HG02885 (cell line): ENCODE measurements around the gene RBKS.
"Not testable (repeated sequence)": the region's sequence is repeated elsewhere in the genome, so short reads cannot be mapped to it uniquely, and the experiment has no call there.

Experiments used
- ATAC-seq: cut with Tn5 transposase; IDR thresholded peaks from one replicate; pipeline ENCODE4 v1.9.1; 2021; ENCODE audit warnings: mild to moderate bottlenecking; ENCODE audit not compliant: unreplicated experiment, poor library complexity

Gene RBKS

DNA sequence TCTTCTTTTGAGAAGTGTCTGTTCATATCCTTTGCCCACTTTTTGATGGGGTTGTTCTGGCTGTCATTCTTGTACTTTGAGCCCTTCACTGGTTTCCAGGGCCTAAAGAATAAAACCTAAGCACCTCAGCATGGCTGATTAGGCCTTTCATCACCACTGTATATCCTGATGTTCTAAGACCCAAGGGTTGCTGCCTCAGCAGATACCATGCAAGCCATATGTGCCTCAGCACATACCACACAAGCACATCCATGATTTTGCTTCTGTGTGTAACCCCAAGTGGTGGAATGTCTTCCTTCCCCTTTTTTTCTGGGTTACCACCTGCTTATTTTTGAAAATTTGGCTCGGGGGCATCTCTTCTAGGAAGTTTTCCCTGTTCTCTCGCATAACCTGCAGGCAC lies 11.4 kb downstream of the RBKS start:
- ATAC-seq, result no peak

DNA sequence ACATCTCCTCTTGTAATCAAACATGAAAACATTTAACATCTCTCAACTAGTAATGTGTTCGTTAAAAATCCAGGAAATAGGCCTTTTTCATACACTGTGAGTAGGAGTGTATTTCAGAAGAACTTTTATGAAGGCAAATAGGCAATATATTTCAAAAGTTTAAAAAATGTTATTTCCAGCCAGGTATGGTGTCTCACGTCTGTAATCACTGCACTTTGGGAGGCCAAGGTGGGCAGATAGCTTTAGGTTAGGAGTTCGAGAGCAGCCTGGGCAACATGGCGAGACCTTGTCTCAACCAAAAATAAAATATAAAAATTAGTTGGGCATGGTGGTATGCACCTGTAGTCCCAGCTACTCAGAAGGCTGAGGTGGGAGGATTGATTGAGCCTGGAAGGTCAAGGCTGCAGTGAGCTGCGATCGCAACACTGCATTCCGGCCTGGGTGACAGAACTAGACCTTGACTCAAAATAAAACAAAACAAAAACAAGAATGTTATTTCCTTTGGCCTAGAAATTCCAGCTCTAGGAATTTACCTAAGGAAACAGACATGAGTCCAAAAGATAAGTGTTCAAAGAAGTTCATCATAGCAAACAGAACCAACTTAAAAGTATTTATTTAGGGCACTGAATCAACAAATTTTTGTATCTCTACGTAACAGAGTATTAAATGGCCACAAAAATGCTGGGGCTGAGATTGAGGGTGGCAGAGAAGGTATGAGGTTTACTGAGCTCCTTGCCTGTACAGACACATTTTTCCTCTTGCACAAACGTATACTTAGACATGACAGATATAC lies 14.9 kb downstream of the RBKS start:
- no peak for ATAC-seq

GRCh38 chr2:27873091-27873490 lies 17.1 kb downstream of the RBKS start:
- ATAC-seq, result no peak

- ATAC-seq, result no peak
These were observed 18.4 kb downstream of the RBKS start for GRCh38 chr2:27871802-27872201.

DNA sequence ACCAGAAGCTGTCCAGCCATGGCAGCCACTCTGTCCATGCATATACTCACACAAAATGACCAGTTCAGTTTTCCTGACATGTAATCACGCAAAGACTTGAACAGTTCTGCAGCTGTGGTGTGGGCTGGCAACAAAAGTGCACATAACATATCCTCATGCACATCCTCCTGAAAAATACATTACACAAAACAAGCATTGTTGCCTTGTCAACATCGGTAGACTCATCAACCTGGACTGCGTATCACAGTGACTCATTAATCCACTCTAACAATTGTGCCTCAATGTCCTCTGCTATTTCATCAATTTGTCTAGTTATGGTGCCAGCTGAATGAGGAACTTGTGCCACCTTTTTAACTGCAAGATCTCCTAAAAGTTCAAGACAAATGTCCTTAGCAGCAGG lies 19.5 kb downstream of the RBKS start:
- no peak for ATAC-seq

- no peak for ATAC-seq
These were observed 20.4 kb downstream of the RBKS start for GRCh38 chr2:27869763-27870162.

GRCh38 chr2:27866237-27866636 lies 23.9 kb downstream of the RBKS start:
- ATAC-seq, result no peak

GRCh38 chr2:27863955-27864354 lies 26.2 kb downstream of the RBKS start:
- ATAC-seq, result not testable (repeated sequence)

DNA sequence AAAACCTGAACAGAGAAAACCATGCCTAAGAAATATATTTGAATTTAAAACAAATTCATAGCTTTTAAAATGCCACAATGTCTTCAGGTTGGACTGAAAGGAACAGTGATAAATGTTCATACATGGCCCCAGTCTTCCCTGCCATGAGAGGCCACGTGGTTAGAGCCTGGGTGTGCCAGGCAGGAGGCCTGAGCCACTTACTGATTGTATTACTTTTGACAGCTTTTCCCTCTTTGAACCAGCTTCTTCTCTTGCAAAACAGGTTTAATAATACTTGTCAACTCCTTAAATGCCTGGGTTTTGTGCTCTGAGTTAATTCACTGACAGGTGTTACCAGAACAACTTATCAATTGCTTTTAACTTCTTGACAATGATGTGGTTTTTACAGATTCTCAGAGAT lies 27.0 kb downstream of the RBKS start:
- no peak for ATAC-seq

GRCh38 chr2:27860111-27860510 lies 30.1 kb downstream of the RBKS start:
- ATAC-seq, result no peak

DNA sequence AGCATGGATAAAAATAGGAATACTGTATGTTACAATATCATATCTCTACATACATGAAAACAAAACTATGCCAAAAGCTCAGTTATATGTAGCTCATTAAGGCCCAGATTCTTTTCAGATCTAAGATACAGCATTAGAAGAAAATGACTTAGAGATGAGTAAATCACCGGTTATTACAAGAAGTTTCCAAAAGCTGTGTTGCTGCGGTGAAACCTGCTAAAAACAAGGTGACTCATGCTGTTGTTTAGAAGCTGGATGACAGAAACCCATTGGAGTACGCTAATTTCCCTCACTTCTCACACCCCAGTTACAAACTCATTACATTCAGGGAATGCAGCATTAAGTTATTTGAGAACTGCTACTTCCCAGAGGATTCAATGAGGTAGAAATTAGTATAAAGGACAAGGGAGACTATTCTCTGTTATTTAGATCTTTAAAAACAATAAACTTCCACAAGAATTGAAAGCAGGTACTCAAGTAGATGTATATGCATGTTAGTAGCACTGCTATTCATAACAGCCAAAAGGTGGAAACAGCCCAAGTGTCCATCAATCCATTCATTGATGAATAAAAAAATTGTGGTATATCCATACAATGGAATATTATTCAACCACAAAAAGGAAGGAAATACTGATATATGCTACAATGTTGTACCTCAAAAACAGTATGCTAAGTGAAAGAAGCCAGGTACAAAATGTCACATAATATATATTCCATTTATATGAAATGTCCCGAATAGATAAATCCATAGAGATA lies 32.6 kb downstream of the RBKS start:
- ATAC-seq, result no peak

DNA sequence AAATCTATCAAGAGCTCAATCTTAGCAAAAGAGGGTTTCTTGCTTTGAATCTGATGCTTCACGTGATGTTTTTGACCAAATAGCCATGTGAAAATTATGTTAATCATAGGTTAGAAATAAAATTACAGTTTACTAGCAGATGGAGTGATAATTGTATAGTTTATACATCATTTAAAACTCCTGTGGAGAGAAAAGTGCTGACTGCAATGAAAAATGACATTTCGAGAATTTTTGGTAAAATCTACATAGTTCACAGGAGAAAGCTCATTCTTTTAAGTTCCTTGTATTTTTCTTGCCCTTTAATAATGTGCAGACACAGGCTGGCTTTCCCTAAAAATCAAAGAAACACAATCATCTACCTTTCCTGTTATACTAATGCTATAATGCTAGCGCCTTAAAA lies 33.2 kb downstream of the RBKS start:
- ATAC-seq, result no peak

DNA sequence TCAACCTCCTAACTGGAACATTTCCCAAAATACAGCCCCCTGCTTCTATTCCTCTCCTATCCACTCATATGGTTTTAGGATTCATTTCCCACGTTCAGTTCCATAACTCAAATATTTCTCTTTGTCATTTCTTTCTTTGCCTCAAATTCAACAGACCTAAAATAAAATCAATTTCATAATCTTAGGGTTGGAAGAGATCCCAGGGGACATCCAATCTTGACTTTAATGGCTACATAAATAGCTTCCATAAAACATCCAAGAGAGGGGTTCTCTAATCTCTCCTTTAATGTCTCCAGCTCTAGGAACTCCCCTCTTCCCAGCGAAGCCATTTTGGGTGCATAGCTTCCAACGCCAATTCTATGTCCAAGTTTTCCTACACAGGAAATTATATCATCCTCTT lies 33.8 kb downstream of the RBKS start:
- ATAC-seq, result no peak

GRCh38 chr2:27855476-27855875 lies 34.7 kb downstream of the RBKS start:
- ATAC-seq, result no peak

GRCh38 chr2:27854229-27854862 lies 35.8 kb downstream of the RBKS start:
- no peak for ATAC-seq

GRCh38 chr2:27852691-27853090 lies 37.5 kb downstream of the RBKS start:
- ATAC-seq, result no peak

DNA sequence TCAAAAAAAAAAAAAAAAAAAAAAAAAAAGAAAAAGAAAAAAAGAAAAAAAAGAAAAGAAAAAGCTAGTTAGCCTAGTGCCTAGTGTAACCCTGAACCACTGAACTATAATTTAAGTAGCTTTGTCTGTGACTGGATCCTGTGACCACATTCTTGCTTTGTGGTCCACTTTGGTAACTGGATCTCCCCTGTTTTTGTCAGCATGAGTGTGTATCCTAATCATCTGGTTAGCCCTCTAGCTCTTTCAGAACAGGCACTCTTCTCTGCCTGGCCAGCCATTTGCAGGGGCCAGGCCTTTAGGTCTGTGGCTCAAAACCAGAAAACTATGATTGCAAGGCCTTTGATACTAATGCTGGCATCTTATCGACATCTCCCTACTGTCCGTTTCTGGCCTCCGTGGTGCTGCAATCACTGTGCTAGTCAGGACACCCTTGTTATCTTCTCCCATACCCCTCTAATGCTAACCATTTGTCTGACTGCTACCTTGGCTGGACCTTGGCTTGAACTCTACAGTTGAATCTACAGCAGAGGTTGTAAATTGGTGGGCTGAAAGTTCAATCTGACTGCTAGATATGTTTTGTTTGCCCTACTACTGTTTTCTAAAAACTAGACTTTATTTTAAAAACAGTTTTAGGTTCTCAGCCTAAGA lies 40.5 kb downstream of the RBKS start:
- no peak for ATAC-seq

GRCh38 chr2:27847333-27847732 lies 42.9 kb downstream of the RBKS start:
- ATAC-seq, result no peak

DNA sequence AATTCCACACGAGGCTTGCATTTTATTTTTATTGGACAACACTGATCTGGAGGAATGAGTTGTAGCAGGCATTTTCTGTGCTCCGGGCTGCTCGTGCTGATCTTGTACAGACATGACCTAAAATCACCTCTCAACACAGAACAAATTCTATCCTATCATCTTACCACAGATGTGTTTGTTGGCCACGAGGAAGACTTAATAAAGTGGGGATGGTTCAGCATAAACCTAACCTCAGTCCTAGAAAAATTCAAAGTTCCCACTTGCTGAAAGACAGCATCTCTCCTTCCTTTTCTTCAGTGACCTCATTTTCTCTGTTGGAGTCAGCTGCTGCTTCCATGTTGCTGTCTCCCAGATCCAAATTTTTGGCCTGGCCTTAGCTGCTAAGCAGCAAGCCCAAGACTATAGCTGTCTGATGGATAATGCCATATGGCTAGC lies 45.3 kb downstream of the RBKS start:
- ATAC-seq, result no peak

DNA sequence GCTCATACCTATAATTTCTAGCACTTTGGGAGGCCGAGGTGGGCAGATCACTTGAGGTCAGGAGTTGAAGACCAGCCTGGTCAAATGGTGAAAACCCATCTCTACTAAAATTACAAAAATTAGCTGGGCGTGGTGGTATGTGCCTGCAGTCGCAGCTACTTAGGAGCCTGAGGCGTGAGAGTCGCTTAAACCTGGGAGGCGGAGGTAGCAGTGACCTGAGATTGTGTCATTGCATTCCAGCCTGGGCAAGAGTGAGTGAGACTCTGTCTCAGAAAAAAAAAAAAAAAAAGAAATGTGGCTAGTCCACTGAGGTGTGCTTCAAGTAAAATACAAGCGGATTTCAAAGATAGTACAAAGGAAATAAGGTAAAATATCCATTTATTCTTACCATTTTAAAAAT lies 46.2 kb downstream of the RBKS start:
- no peak for ATAC-seq

- no peak for ATAC-seq
These were observed 47.3 kb downstream of the RBKS start for GRCh38 chr2:27842894-27843293.
